ENCODE results near the gene KRTAP1-3. TPM values are rescaled to one million over a fixed set of nuclear protein-coding genes. Genes with fewer than 3 reads are reported as not detected.
"Not testable (repeated sequence)": the region's sequence is repeated elsewhere in the genome, so short reads cannot be mapped to it uniquely, and the experiment has no call there.

The KRTAP1-3 gene
- total and polyA plus RNA-seq, 2 donors (not counting 1 experiment from before 2014, with no cell fraction given), result not detected

DNA sequence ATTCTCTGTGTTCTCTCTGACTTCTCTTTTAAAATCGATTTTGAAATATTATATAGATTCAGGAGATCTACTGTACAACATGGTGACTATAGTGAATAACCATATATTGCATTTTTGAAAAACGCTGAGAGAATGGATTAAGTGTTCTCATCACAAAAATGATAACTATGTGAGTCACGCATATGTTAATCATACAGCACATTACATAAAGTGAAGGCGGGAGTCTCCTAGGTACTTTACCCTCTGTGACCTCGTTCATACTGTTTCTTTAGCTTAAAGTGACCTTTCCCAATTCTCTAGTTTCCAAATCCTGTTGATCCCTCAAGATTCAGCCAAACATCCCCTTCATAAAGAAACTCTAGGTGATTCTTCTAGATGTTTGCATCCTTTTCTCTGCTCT, 31.9 kb downstream of the KRTAP1-3 start:
- H3K4me3 ChIP-seq (ENCODE audit: control extremely low read depth in 1 of 5, extremely low read depth in 1 of 5, insufficient read depth in 1 of 5, low read depth in 2 of 5, low read length in 4 of 5), result no peak overlapping the region
- CTCF ChIA-PET, result no interaction called here
- peaks cover 0 to 1% (median 0%) of the 10 kb centered on the region in 3 donors for H3K9me3 ChIP-seq (ENCODE audit: control extremely low read depth in 1 of 3, control insufficient read depth in 2 of 3, insufficient read depth in 1 of 3, low read length in 2 of 3)
- Mint-ChIP-seq H3K4me1 (no peaks in the 10 kb centered on the region), H3K27ac (no peak overlapping the region), H3K9me3 (ENCODE audit: insufficient read depth) (no peaks in the 10 kb centered on the region), H3K4me3 (no peak overlapping the region), H3K27me3 (peaks cover 33% of the 10 kb centered on the region)
- TF ChIP-seq EZH2 (IDR thresholded peaks at IDR 0.05; ENCODE audit: borderline replicate concordance, insufficient read depth, low read depth, low read length, poor library complexity, severe bottlenecking), result no peak
- TF ChIP-seq, protein P1, sequence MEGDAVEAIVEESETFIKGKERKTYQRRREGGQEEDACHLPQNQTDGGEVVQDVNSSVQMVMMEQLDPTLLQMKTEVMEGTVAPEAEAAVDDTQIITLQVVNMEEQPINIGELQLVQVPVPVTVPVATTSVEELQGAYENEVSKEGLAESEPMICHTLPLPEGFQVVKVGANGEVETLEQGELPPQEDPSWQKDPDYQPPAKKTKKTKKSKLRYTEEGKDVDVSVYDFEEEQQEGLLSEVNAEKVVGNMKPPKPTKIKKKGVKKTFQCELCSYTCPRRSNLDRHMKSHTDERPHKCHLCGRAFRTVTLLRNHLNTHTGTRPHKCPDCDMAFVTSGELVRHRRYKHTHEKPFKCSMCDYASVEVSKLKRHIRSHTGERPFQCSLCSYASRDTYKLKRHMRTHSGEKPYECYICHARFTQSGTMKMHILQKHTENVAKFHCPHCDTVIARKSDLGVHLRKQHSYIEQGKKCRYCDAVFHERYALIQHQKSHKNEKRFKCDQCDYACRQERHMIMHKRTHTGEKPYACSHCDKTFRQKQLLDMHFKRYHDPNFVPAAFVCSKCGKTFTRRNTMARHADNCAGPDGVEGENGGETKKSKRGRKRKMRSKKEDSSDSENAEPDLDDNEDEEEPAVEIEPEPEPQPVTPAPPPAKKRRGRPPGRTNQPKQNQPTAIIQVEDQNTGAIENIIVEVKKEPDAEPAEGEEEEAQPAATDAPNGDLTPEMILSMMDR (IDR thresholded peaks at IDR 0.05), result no peak
- H3K27me3 ChIP-seq (replicated peaks in 1 of 4; ENCODE audit: control extremely low read depth in 1 of 4, control insufficient read depth in 3 of 4, insufficient read depth in 4 of 4, low read length in 3 of 4), result peaks cover 0 to 2% (median 0%) of the 10 kb centered on the region in 4 experiments
- no peak overlapping the region for H3K9ac ChIP-seq (ENCODE audit: low read length)
- H4K20me1 ChIP-seq (ENCODE audit: control insufficient read depth, insufficient read depth, low read length, poor library complexity, severe bottlenecking), result no peaks in the 10 kb centered on the region
- H3K4me1 ChIP-seq (ENCODE audit: control insufficient read depth in 2 of 2, insufficient read depth in 2 of 2, low read length in 2 of 2), result no peaks in the 10 kb centered on the region
- H3K27ac ChIP-seq (ENCODE audit: low read length in 2 of 2), result no peak overlapping the region
- no peak overlapping the region for H3K4me2 ChIP-seq (replicated peaks; ENCODE audit: low read depth, low read length, poor library complexity, severe bottlenecking)
- H3K36me3 ChIP-seq (replicated peaks in 1 of 2; ENCODE audit: control extremely low read depth in 1 of 2, control insufficient read depth in 1 of 2, extremely low read depth in 1 of 2, insufficient read depth in 2 of 2, low read length in 1 of 2), result no peaks in the 10 kb centered on the region
- ATAC-seq (ENCODE audit: low read depth), result no peak
- intact Hi-C loops (cut with micrococcal nuclease), result no loop called here
- no peaks in the 10 kb centered on the region for H3K79me2 ChIP-seq (ENCODE audit: control insufficient read depth, insufficient read depth, low read length)
- no peak overlapping the region for H2AFZ ChIP-seq (ENCODE audit: insufficient read depth, low read depth, low read length, poor library complexity, severe bottlenecking)
- DNase-seq, result no peak
- POLR2A ChIA-PET, result no interaction called here
- WGBS (ENCODE audit: insufficient coverage), result 72% methylated on average over 3 of the region's 5 CpGs

DNA sequence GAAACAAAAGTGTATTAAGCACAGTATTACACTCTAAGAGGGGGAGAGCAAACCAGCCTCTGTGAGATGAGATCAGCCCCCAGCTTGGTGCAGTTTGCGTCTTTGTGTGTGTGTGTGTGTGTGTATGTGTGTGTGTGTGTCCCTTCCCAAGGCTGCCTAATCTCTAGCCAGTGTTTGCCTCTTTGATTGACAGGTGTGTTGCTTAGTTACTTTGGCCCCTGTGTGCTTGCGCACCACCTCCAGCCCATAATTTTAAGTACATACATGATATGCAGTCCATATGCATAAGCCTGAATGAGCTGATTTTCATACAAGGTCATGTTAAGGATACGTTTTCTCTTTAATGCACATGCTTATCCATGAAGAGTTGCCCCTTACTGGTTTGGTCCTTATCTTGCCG, 32.9 kb downstream of the KRTAP1-3 start:
- H3K27me3 ChIP-seq (replicated peaks in 1 of 4; ENCODE audit: control extremely low read depth in 1 of 4, control insufficient read depth in 3 of 4, insufficient read depth in 4 of 4, low read length in 3 of 4), result peaks cover 0 to 7% (median 4%) of the 10 kb centered on the region in 4 experiments
- no peaks in the 10 kb centered on the region for H3K36me3 ChIP-seq (replicated peaks in 1 of 2; ENCODE audit: control extremely low read depth in 1 of 2, control insufficient read depth in 1 of 2, extremely low read depth in 1 of 2, insufficient read depth in 2 of 2, low read length in 1 of 2)
- H2AFZ ChIP-seq (ENCODE audit: insufficient read depth, low read depth, low read length, poor library complexity, severe bottlenecking), result no peak overlapping the region
- H3K27ac ChIP-seq (ENCODE audit: low read length in 2 of 2), result no peak overlapping the region
- H3K4me2 ChIP-seq (replicated peaks; ENCODE audit: low read depth, low read length, poor library complexity, severe bottlenecking), result no peak overlapping the region
- no peaks in the 10 kb centered on the region for H3K4me1 ChIP-seq (ENCODE audit: control insufficient read depth in 2 of 2, insufficient read depth in 2 of 2, low read length in 2 of 2)
- H3K4me3 ChIP-seq (ENCODE audit: control extremely low read depth in 1 of 5, extremely low read depth in 1 of 5, insufficient read depth in 1 of 5, low read depth in 2 of 5, low read length in 4 of 5), result no peak overlapping the region
- ATAC-seq (ENCODE audit: low read depth) (no peak), DNase-seq (no peak)
- ChIA-PET POLR2A (no interaction called here), CTCF (no interaction called here)
- Mint-ChIP-seq H3K27me3 (peaks cover 41% of the 10 kb centered on the region), H3K9me3 (ENCODE audit: insufficient read depth) (no peaks in the 10 kb centered on the region), H3K4me1 (no peaks in the 10 kb centered on the region), H3K27ac (no peak overlapping the region), H3K4me3 (no peak overlapping the region)
- no peaks in the 10 kb centered on the region for H4K20me1 ChIP-seq (ENCODE audit: control insufficient read depth, insufficient read depth, low read length, poor library complexity, severe bottlenecking)
- 88% methylated on average over 1 of the region's 4 CpGs for WGBS (ENCODE audit: insufficient coverage)
- H3K9me3 ChIP-seq (ENCODE audit: control extremely low read depth in 1 of 3, control insufficient read depth in 2 of 3, insufficient read depth in 1 of 3, low read length in 2 of 3), result peaks cover 0 to 1% (median 0%) of the 10 kb centered on the region in 3 donors
- intact Hi-C loops (cut with micrococcal nuclease), result no loop called here
- no peak for TF ChIP-seq EZH2 (IDR thresholded peaks at IDR 0.05; ENCODE audit: borderline replicate concordance, insufficient read depth, low read depth, low read length, poor library complexity, severe bottlenecking)
- TF ChIP-seq, protein P1 (IDR thresholded peaks at IDR 0.05), result no peak
- H3K79me2 ChIP-seq (ENCODE audit: control insufficient read depth, insufficient read depth, low read length), result no peaks in the 10 kb centered on the region
- no peak overlapping the region for H3K9ac ChIP-seq (ENCODE audit: low read length)

DNA sequence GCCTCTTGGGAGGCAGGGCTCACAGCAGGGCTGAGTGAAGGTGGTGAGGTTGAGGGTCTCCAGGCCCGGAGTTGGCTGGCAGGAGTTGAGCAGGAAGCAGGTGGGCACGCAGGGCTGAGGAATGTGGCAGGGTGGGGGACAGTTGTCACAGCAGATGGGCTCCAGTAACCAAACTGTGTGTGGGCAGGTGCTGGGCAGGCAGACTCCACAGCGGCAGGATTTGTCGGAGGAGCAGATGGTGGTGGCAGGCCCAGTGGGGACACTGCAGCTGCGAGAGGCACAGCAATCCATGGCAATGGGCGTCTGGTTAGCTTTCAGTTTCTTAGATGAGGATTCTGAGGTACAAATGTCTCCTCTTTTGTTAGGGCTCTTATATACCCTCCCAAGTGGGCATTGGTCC, 35.1 kb downstream of the KRTAP1-3 start, which contains the start of gene KRTAP3-2:
Gene KRTAP3-2 (minus strand): TSS at position 344 of the 400 bp plus-strand sequence. CDS start 53 bp downstream, at position 291.
- H4K20me1 ChIP-seq (ENCODE audit: control insufficient read depth, insufficient read depth, low read length, poor library complexity, severe bottlenecking); H3K79me2 ChIP-seq (ENCODE audit: control insufficient read depth, insufficient read depth, low read length); H3K36me3 ChIP-seq (replicated peaks in 1 of 2; ENCODE audit: control extremely low read depth in 1 of 2, control insufficient read depth in 1 of 2, extremely low read depth in 1 of 2, insufficient read depth in 2 of 2, low read length in 1 of 2); POLR2A ChIA-PET; H3K9me3 Mint-ChIP-seq (ENCODE audit: insufficient read depth); H3K9me3 ChIP-seq (ENCODE audit: control extremely low read depth in 1 of 3, control insufficient read depth in 2 of 3, insufficient read depth in 1 of 3, low read length in 2 of 3); H3K9ac ChIP-seq (ENCODE audit: low read length); H3K4me3 Mint-ChIP-seq; H3K4me1 Mint-ChIP-seq; intact Hi-C loops (cut with micrococcal nuclease); H3K4me2 ChIP-seq (replicated peaks; ENCODE audit: low read depth, low read length, poor library complexity, severe bottlenecking); H3K4me3 ChIP-seq (ENCODE audit: control extremely low read depth in 1 of 5, extremely low read depth in 1 of 5, insufficient read depth in 1 of 5, low read depth in 2 of 5, low read length in 4 of 5); H3K27ac Mint-ChIP-seq; H3K4me1 ChIP-seq (ENCODE audit: control insufficient read depth in 2 of 2, insufficient read depth in 2 of 2, low read length in 2 of 2); ATAC-seq (ENCODE audit: low read depth); H3K27ac ChIP-seq (ENCODE audit: low read length in 2 of 2); H2AFZ ChIP-seq (ENCODE audit: insufficient read depth, low read depth, low read length, poor library complexity, severe bottlenecking); DNase-seq; CTCF ChIA-PET: not testable (repeated sequence)
- WGBS (ENCODE audit: insufficient coverage), result 88% methylated on average over 5 of the region's 6 CpGs
- H3K27me3 Mint-ChIP-seq, result peaks cover 41% of the 10 kb centered on the region
- peaks cover 0 to 10% (median 4%) of the 10 kb centered on the region in 4 experiments for H3K27me3 ChIP-seq (replicated peaks in 1 of 4; ENCODE audit: control extremely low read depth in 1 of 4, control insufficient read depth in 3 of 4, insufficient read depth in 4 of 4, low read length in 3 of 4)
